ENCODE measurements around the gene SLC7A6. TPM values are rescaled to one million over a fixed set of nuclear protein-coding genes. Genes with fewer than 3 reads are reported as not detected.

Gene SLC7A6
- total RNA-seq, 1 experiment from 2014 or later: 267 TPM

- CTCF ChIA-PET: interaction anchor here (0.5 to 3.4 kb wide), 7 partner anchors 26 to 924 kb away, joined by 3 to 20 read pairs (median 7); partner anchors contain the start of genes NFATC3 and SLC7A6
- intact Hi-C loops (cut with micrococcal nuclease; ENCODE audit: unreplicated experiment): loop anchor here (2.0 kb wide), 1 partner anchor 243 kb away; no protein-coding TSS in a partner anchor
- BruUV-seq (replicated peaks): no TSS peak
Observed at GRCh38 chr16:68235887-68236136, 28.5 kb upstream of the SLC7A6 start, which contains the start of gene ESRP2. Gene ESRP2, minus strand, starts transcription at chr16:68236127. Its CDS starts 82 bp downstream, at chr16:68236045.

GRCh38 chr16:68236137-68236825 lies 28.0 kb upstream of the SLC7A6 start:
- Histone ChIP-seq H3K9me3 (no peaks in the 10 kb centered on the region; the same call in 1 of the 2 replicates), H3K27me3 (replicated peaks; ENCODE audit: control insufficient read depth, insufficient read depth, low read length) (no peaks in the 10 kb centered on the region), H3K4me1 (peaks cover 18% of the 10 kb centered on the region), H3K36me3 (ENCODE audit: control insufficient read depth, insufficient read depth, low read length) (peaks cover 3% of the 10 kb centered on the region), H3K4me3 (ENCODE audit: low read depth, low read length) (peak overlapping the region; percentile 79)
- peaks cover 74% of the 10 kb centered on the region for H3K36me3 Mint-ChIP-seq (ENCODE audit: insufficient read depth, unreplicated experiment)
- H3K27ac Mint-ChIP-seq (ENCODE audit: unreplicated experiment): peak overlapping the region; percentile 98
- H3K27me3 Mint-ChIP-seq (ENCODE audit: insufficient read depth, unreplicated experiment): no peaks in the 10 kb centered on the region
- intact Hi-C loops (cut with micrococcal nuclease; ENCODE audit: unreplicated experiment): no loop called here
- H3K9me3 Mint-ChIP-seq (ENCODE audit: unreplicated experiment): no peaks in the 10 kb centered on the region
- TF ChIP-seq CTCF (IDR thresholded peaks at IDR 0.05; ENCODE audit: insufficient read depth in 1 of 2, low read depth in 1 of 2, low read length in 1 of 2, severe bottlenecking in 1 of 2, unreplicated experiment in 1 of 2): no peak
- ChIA-PET POLR2A (interaction anchor here (0.6 to 3.1 kb wide), 15 partner anchors 8 to 580 kb away, joined by 3 to 59 read pairs (median 3); partner anchors contain the start of genes NFATC3, PLA2G15, PRMT7 and RANBP10), CTCF (interaction anchor here (0.5 to 3.4 kb wide), 9 partner anchors 25 to 924 kb away, joined by 3 to 20 read pairs (median 5); partner anchors contain the start of genes NFATC3, PRMT7, SLC7A6 and SLC7A6OS)
- BruUV-seq (replicated peaks): TSS peak; percentile 17
- H3K4me1 Mint-ChIP-seq (ENCODE audit: low read depth, unreplicated experiment): peaks cover 19% of the 10 kb centered on the region
- DNase-seq: peak; percentile 95 to 97
- peak overlapping the region; percentile 81 for H3K4me3 Mint-ChIP-seq (ENCODE audit: unreplicated experiment)

More at GRCh38 chr16:68235887-68236136, 28.5 kb upstream of the SLC7A6 start, which contains the start of gene ESRP2:
- Mint-ChIP-seq H3K4me3 (ENCODE audit: unreplicated experiment) (peak within 1 kb of the TSS; percentile 81), H3K36me3 (ENCODE audit: insufficient read depth, unreplicated experiment) (peaks cover 75% of the 10 kb centered on the region), H3K27me3 (ENCODE audit: insufficient read depth, unreplicated experiment) (no peaks in the 10 kb centered on the region), H3K27ac (ENCODE audit: unreplicated experiment) (peak within 1 kb of the TSS; percentile 98), H3K4me1 (ENCODE audit: low read depth, unreplicated experiment) (peaks cover 19% of the 10 kb centered on the region), H3K9me3 (ENCODE audit: unreplicated experiment) (no peaks in the 10 kb centered on the region)
- Histone ChIP-seq H3K9me3 (no peaks in the 10 kb centered on the region; the same call in 1 of the 2 replicates), H3K27me3 (replicated peaks; ENCODE audit: control insufficient read depth, insufficient read depth, low read length) (no peaks in the 10 kb centered on the region), H3K4me3 (ENCODE audit: low read depth, low read length) (peak within 1 kb of the TSS; percentile 79), H3K36me3 (ENCODE audit: control insufficient read depth, insufficient read depth, low read length) (peaks cover 7% of the 10 kb centered on the region), H3K4me1 (peaks cover 18% of the 10 kb centered on the region)
- DNase-seq: no peak
- POLR2A ChIA-PET: interaction anchor here (0.6 to 3.1 kb wide), 12 partner anchors 8 to 270 kb away, joined by 3 to 59 read pairs (median 6); partner anchors contain the start of genes NFATC3, PLA2G15, PRMT7 and SLC7A6
- no peak for TF ChIP-seq CTCF (IDR thresholded peaks at IDR 0.05; ENCODE audit: insufficient read depth in 1 of 2, low read depth in 1 of 2, low read length in 1 of 2, severe bottlenecking in 1 of 2, unreplicated experiment in 1 of 2)

- no peaks in the 10 kb centered on the region for H3K9me3 Mint-ChIP-seq (ENCODE audit: unreplicated experiment)
- BruUV-seq (replicated peaks): TSS peak; percentile 42
- TF ChIP-seq CTCF (IDR thresholded peaks at IDR 0.05; ENCODE audit: insufficient read depth in 1 of 2, low read depth in 1 of 2, low read length in 1 of 2, severe bottlenecking in 1 of 2, unreplicated experiment in 1 of 2): no peak
- POLR2A ChIA-PET: interaction anchor here (0.5 to 3.1 kb wide), 17 partner anchors 7 to 579 kb away, joined by 3 to 59 read pairs (median 3); partner anchors contain the start of genes NFATC3, PLA2G15, PRMT7 and RANBP10
- H3K9me3 ChIP-seq: no peaks in the 10 kb centered on the region; the same call in 1 of the 2 replicates
- no peaks in the 10 kb centered on the region for H3K27me3 Mint-ChIP-seq (ENCODE audit: insufficient read depth, unreplicated experiment)
- H3K4me1 Mint-ChIP-seq (ENCODE audit: low read depth, unreplicated experiment): peaks cover 19% of the 10 kb centered on the region
- peak overlapping the region; percentile 79 for H3K4me3 ChIP-seq (ENCODE audit: low read depth, low read length)
- DNase-seq: peak; percentile 47 to 58
- CTCF ChIA-PET: interaction anchor here (0.6 to 3.4 kb wide), 8 partner anchors 21 to 189 kb away, joined by 3 to 20 read pairs (median 4); partner anchors contain the start of genes PRMT7, SLC7A6 and SLC7A6OS
- H3K4me3 Mint-ChIP-seq (ENCODE audit: unreplicated experiment): peak overlapping the region; percentile 81
- peaks cover 2% of the 10 kb centered on the region for H3K36me3 ChIP-seq (ENCODE audit: control insufficient read depth, insufficient read depth, low read length)
- intact Hi-C loops (cut with micrococcal nuclease; ENCODE audit: unreplicated experiment): loop anchor here (1.0 kb wide), 3 partner anchors 8 to 91 kb away; partner anchors contain the start of gene PLA2G15
- H3K27me3 ChIP-seq (replicated peaks; ENCODE audit: control insufficient read depth, insufficient read depth, low read length): no peaks in the 10 kb centered on the region
- peak overlapping the region; percentile 98 for H3K27ac Mint-ChIP-seq (ENCODE audit: unreplicated experiment)
- peaks cover 18% of the 10 kb centered on the region for H3K4me1 ChIP-seq
- peaks cover 73% of the 10 kb centered on the region for H3K36me3 Mint-ChIP-seq (ENCODE audit: insufficient read depth, unreplicated experiment)
Observed at GRCh38 chr16:68236826-68237242, 27.5 kb upstream of the SLC7A6 start.
